K562 (cell line): Measurements from ENCODE around the gene CSMD2. TPM values are rescaled to one million over a fixed set of nuclear protein-coding genes. Genes with fewer than 3 reads are reported as not detected.

Source experiments
- ATAC-seq: fragments of 200-7000 bp; cut with Tn5 transposase; 3 replicates; pipeline ENCODE4 v1.9.1; 2020; ENCODE audit warnings: moderate library complexity
- BruUV-seq: library from RNA; stranded (reverse); fragments of 400-500 nt; replicated peaks from 2 replicates; lab custom pipeline; 2021; lab: Mats Ljungman, UMichigan
- CTCF ChIA-PET: fragments of 300-600 bp; formaldehyde crosslinking; extraction: SDS; loops from one replicate; lab custom pipeline; 2021; ENCODE audit warnings: low intra/inter-chr PET ratio; lab: Yijun Ruan, JAX
- POLR2A ChIA-PET: fragments of 300-600, 350-650 bp; sonication (Branson Sonifier 250); formaldehyde crosslinking; extraction: SDS; loops from one replicate; lab custom pipeline; 2021; ENCODE audit warnings: antibody characterized with exemption, inconsistent platforms; lab: Yijun Ruan, JAX
- DNase-seq, 4 experiments: peaks; one replicate each; pipeline versions ENCODE4 v3.0.0 to v3.0.0-alpha.2; 2011 to 2018; ENCODE audit warnings: low spot score in 3 of 4, mixed read lengths in 3 of 4; ENCODE audit errors: extremely low read depth in 1 of 4
- FAIRE-seq: peaks from 2 replicates; lab custom pipeline; 2011; peaks lifted over from hg19 to GRCh38; lab: Jason Lieb, UNC
- H2AFZ ChIP-seq: 2 replicates; pipeline ENCODE4 v1.6.0; 2011; ENCODE audit warnings: low read depth, low read length, control low read depth, inconsistent platforms
- H3K27ac ChIP-seq: fragments of 200-600 bp; 3 replicates; pipeline ENCODE4 v1.8.0; 2011; ENCODE audit warnings: low read depth, mild to moderate bottlenecking, control low read depth, inconsistent platforms, low read length, moderate library complexity, mixed read lengths; ENCODE audit errors: extremely low read depth
- H3K27me3 ChIP-seq, 2 experiments: fragments of 300-600 bp in 1 of 2; 2 replicates in 1 of 2; 3 replicates in 1 of 2; pipeline versions ENCODE4 v1.6.0 to v1.8.0; 2011; ENCODE audit warnings: inconsistent platforms in 2 of 2, low read length in 2 of 2, mild to moderate bottlenecking in 1 of 2, mixed read lengths in 1 of 2, moderate library complexity in 1 of 2; ENCODE audit not compliant: control insufficient read depth in 2 of 2, insufficient read depth in 2 of 2
- H3K36me3 ChIP-seq: fragments of 300-600 bp; 3 replicates; pipeline ENCODE4 v1.8.0; 2011; ENCODE audit warnings: mild to moderate bottlenecking, low read length, inconsistent platforms; ENCODE audit not compliant: control insufficient read depth, insufficient read depth
- H3K4me1 ChIP-seq, 2 experiments: fragments of 200-600 bp in 1 of 2; replicated peaks in 1 of 2; 2 replicates in 1 of 2; 3 replicates in 1 of 2; pipeline versions ENCODE4 v1.5.1 to v1.8.0; 2011; ENCODE audit warnings: inconsistent platforms in 2 of 2, low read length in 2 of 2, mild to moderate bottlenecking in 1 of 2, mixed read lengths in 1 of 2, moderate library complexity in 1 of 2; ENCODE audit not compliant: control insufficient read depth in 2 of 2, insufficient read depth in 2 of 2
- H3K4me2 ChIP-seq: 2 replicates; pipeline ENCODE4 v1.6.1; 2011; ENCODE audit warnings: low read length, control low read depth, inconsistent platforms, mixed read lengths; ENCODE audit not compliant: insufficient read depth
- H3K4me3 ChIP-seq: fragments of 200-600 bp; sonication (generic), shearing (Covaris generic); 2 replicates; pipeline ENCODE4 v1.5.1; 2016; ENCODE audit warnings: control low read depth, inconsistent platforms
- H3K79me2 ChIP-seq: fragments of 200-600 bp; 3 replicates; pipeline ENCODE4 v1.8.0; 2011; ENCODE audit warnings: low read length, inconsistent platforms; ENCODE audit not compliant: control insufficient read depth, insufficient read depth
- H3K9ac ChIP-seq, 2 experiments: 2 replicates each; pipeline versions ENCODE4 v1.6.0 to v1.6.1; 2011; ENCODE audit warnings: low read depth in 2 of 2, low read length in 2 of 2, control low read depth in 1 of 2, inconsistent platforms in 1 of 2, mild to moderate bottlenecking in 1 of 2, mixed read lengths in 1 of 2; ENCODE audit not compliant: insufficient read depth in 1 of 2
- H3K9me1 ChIP-seq: one replicate; pipeline ENCODE4 v1.6.0; 2011; ENCODE audit warnings: inconsistent platforms, mild to moderate bottlenecking, low read length, moderate library complexity; ENCODE audit not compliant: control insufficient read depth, insufficient read depth
- H3K9me3 ChIP-seq: replicated peaks from 2 replicates; pipeline ENCODE4 v1.5.1; 2011; ENCODE audit warnings: low read depth, low read length, inconsistent platforms; ENCODE audit not compliant: control insufficient read depth, insufficient read depth
- H4K20me1 ChIP-seq: replicated peaks from 2 replicates; pipeline ENCODE4 v1.6.1; 2011; ENCODE audit warnings: low read length, inconsistent platforms, mixed read lengths; ENCODE audit not compliant: control insufficient read depth, insufficient read depth
- CEBPG ChIP-seq, 3 experiments: fragments of 200-800 bp in 1 of 3; sonication (Bioruptor generic) in 1 of 3; sonication (generic) in 1 of 3; formaldehyde crosslinking in 1 of 3; IDR thresholded peaks in 2 of 3; conservative IDR thresholded peaks in 1 of 3; 2 replicates each; pipeline versions ENCODE4 v1.6.1 to v1.8.0; 2016 to 2022; ENCODE audit warnings: missing compliant biosample characterization in 2 of 3, missing genetic modification characterization in 2 of 3, mild to moderate bottlenecking in 1 of 3, missing genetic modification reagents in 1 of 3
- JUN ChIP-seq, 2 experiments: sonication (generic) in 1 of 2; formaldehyde crosslinking in 1 of 2; IDR thresholded peaks; 2 replicates each; pipeline versions ENCODE4 v1.6.1 to v1.8.0; 2012 to 2022; ENCODE audit warnings: borderline replicate concordance in 2 of 2, mild to moderate bottlenecking in 2 of 2, improper control_type of control experiment in 1 of 2, low read depth in 1 of 2, low read length in 1 of 2, missing genetic modification reagents in 1 of 2
- KDM4B ChIP-seq, 2 experiments: fragments of 450-650 bp in 1 of 2; sonication (generic) in 1 of 2; IDR thresholded peaks; 2 replicates each; pipeline ENCODE4 v1.6.1; 2016 to 2017; ENCODE audit warnings: borderline replicate concordance in 2 of 2, antibody characterized with exemption in 1 of 2, low read depth in 1 of 2, mild to moderate bottlenecking in 1 of 2
- RB1 ChIP-seq: fragments of 450-650 bp; IDR thresholded peaks from 2 replicates; pipeline ENCODE4 v1.6.1; 2017; ENCODE audit warnings: low read depth, mild to moderate bottlenecking
- SMARCE1 ChIP-seq: fragments of 450-650 bp; IDR thresholded peaks from 2 replicates; pipeline ENCODE4 v1.7.1; 2016; ENCODE audit warnings: mild to moderate bottlenecking
- XRCC3 ChIP-seq: fragments of 450-650 bp; IDR thresholded peaks from 2 replicates; pipeline ENCODE4 v1.6.1; 2017; ENCODE audit warnings: mild to moderate bottlenecking, moderate library complexity
- ZNF143 ChIP-seq: sonication (generic); formaldehyde crosslinking; IDR thresholded peaks from 2 replicates; pipeline ENCODE4 v1.9.0; 2022; ENCODE audit warnings: mild to moderate bottlenecking, missing genetic modification reagents
- ZNF184 ChIP-seq: sonication (generic); formaldehyde crosslinking; IDR thresholded peaks from 2 replicates; pipeline ENCODE4 v1.5.0; 2020; ENCODE audit warnings: missing genetic modification reagents
- ZNF583 ChIP-seq: fragments of 250-450 bp; sonication (Bioruptor Pico); IDR thresholded peaks from 2 replicates; pipeline ENCODE4 v1.4.0; 2020
- ZNF668 ChIP-seq: fragments of 250-450 bp; sonication (Bioruptor Pico); IDR thresholded peaks from 2 replicates; pipeline ENCODE4 v1.8.0; 2022; ENCODE audit warnings: mild to moderate bottlenecking, inconsistent platforms
- WGBS: fragments of 100-300 bp; shearing (Covaris generic); methylation state at CpG from one replicate; pipeline ENCODE4 v1.1.6; 2016; ENCODE audit warnings: low coverage, mixed read lengths; ENCODE audit not compliant: insufficient coverage; ENCODE audit errors: missing lambda C conversion rate; 5-methylcytosine and 5-hydroxymethylcytosine counted together
- in situ Hi-C: fragments of 300-500 bp; cut with MboI; formaldehyde crosslinking; loops from 4 replicates; pipeline ENCODE4 v1.15.0; 2018; ENCODE audit warnings: inconsistent platforms, mixed read lengths
- intact Hi-C: fragments of 100-400 bp; cut with micrococcal nuclease; formaldehyde crosslinking; loops from 2 replicates; pipeline ENCODE4 v1.14.2; 2022
- polyA plus RNA-seq, 8 experiments: library from polyadenylated mRNA; depleted of rRNA in 4 of 8; stranded (reverse) in 5 of 8; unstranded in 3 of 8; fragments of >200 nt; fragmentation: Nextera tagmentation in 2 of 8; fragmentation: Illumina TruSeq in 1 of 8; extraction: Ambion mirVana in 2 of 8; extraction: Trizol in 1 of 8; gene quantifications; 2 replicates each; pipeline versions ENCODE4 v1.2.1 to v1.2.3, GENCODE V29; 2011 to 2014; ENCODE audit warnings: inconsistent platforms in 1 of 8, missing spikeins in 1 of 8
- total RNA-seq, 7 experiments: library from RNA; depleted of rRNA in 6 of 7; stranded (reverse); fragments of >200 nt in 6 of 7; fragmentation: Illumina TruSeq in 2 of 7; extraction: Trizol in 2 of 7; gene quantifications; 2 replicates each; pipeline versions ENCODE4 v1.2.1 to v1.2.3, GENCODE V29; 2011 to 2021; ENCODE audit warnings: low replicate concordance in 1 of 7

The CSMD2 gene
- total and polyA plus RNA-seq, 9 of the 15 experiments (the other 6 are each of a cell fraction or from before 2014, with no cell fraction given), result not detected

DNA sequence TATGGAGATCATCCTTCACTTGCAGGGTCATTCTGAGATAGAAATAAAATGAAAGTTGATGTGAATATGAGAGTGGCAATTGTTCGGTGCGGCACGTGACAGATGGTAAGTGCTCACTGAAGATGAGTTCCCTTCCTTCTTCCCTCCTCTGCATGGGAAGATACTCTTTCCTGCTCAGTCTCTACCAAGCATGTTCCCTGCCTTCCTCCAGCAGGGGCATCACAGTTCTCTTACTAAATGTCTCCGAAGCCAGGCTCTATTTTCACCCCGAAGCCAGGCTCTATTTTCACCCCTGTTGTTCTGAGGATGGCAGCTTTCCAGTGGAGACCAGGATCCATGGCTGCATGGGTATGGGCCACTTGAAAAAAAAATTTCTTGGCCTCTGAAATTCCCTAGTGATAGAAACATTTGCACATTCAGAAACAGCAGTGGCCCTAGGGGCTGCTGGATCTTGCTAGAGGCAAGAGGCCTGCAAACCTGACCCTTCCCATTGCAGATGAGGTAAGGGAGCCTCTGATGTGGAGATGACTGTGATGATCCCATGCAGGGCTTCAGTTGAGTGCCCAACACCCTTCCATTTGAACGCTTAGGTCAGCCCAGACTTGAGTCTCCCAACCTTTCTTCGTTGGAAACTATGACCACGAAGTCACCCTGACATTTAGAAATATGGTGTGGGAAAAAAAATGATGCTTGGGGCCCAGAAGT lies 424.8 kb downstream of the CSMD2 start:
- ChIA-PET CTCF (no interaction called here), POLR2A (no interaction called here)
- in situ Hi-C loops, result no loop called here
- H3K27ac ChIP-seq, result no peak overlapping the region
- no peaks in the 10 kb centered on the region for H4K20me1 ChIP-seq
- no peaks in the 10 kb centered on the region for H3K4me1 ChIP-seq
- FAIRE-seq, result no peak
- H3K9me3 ChIP-seq, result no peaks in the 10 kb centered on the region
- no peaks in the 10 kb centered on the region for H3K36me3 ChIP-seq
- no peak overlapping the region for H3K4me2 ChIP-seq
- H2AFZ ChIP-seq, result no peak overlapping the region
- no peak for ATAC-seq
- H3K4me3 ChIP-seq, result no peak overlapping the region
- WGBS, result 2% methylated on average over 8 of the region's 8 CpGs
- H3K27me3 ChIP-seq, result peaks cover 0 to 9% of the 10 kb centered on the region in 2 experiments; a peak in 2 of 5 replicates
- H3K9ac ChIP-seq, result no peak overlapping the region
- BruUV-seq, result no TSS peak
- DNase-seq, result no peak
- intact Hi-C loops, result no loop called here
- no peaks in the 10 kb centered on the region for H3K79me2 ChIP-seq
- no peaks in the 10 kb centered on the region for H3K9me1 ChIP-seq
- no peak for TF ChIP-seq KDM4B (IDR thresholded peaks at IDR 0.05; ENCODE audit: borderline replicate concordance in 2 of 2, low read depth in 1 of 2)
- no peak for TF ChIP-seq ZNF143 (CRISPR knock-in tag)
- TF ChIP-seq SMARCE1, result no peak
- TF ChIP-seq ZNF583 (CRISPR knock-in tag), result no peak
- TF ChIP-seq RB1, result no peak
- no peak for TF ChIP-seq ZNF184 (CRISPR knock-in tag)
- no peak for TF ChIP-seq JUN (IDR thresholded peaks at IDR 0.05; ENCODE audit: borderline replicate concordance, low read depth, low read length)
- TF ChIP-seq JUN (CRISPR knock-in tag; IDR thresholded peaks at IDR 0.05; ENCODE audit: borderline replicate concordance), result no peak
- TF ChIP-seq XRCC3, result no peak
- no peak for TF ChIP-seq ZNF668
- no peak for TF ChIP-seq CEBPG (CRISPR knock-in tag; IDR thresholded peaks at IDR 0.05)
- no peak for TF ChIP-seq CEBPG (tag; conservative IDR thresholded peaks at IDR 0.05 in 1 of 2, IDR thresholded peaks at IDR 0.05 in 1 of 2)
